Measurements from ENCODE around the gene PCDHAC1. TPM values are rescaled to one million over a fixed set of nuclear protein-coding genes. Genes with fewer than 3 reads are reported as not detected.

The PCDHAC1 gene
- total RNA-seq (2012; rRNA removed) (under 0.01 TPM in 1 of 2 replicates, not detected in the other), polyA plus RNA-seq (2012; rRNA removed) (not detected in 2 replicates), Bru-seq, nascent RNA (percentile 18 among the genes with signal in this experiment), BruChase-seq, experiment 1, labeled RNA remaining after a 6-hour chase (percentile 25 among the genes with signal in this experiment), BruChase-seq, experiment 2, labeled RNA remaining after a 2-hour chase (not detected)
- not detected in 2 replicates for polyA plus RNA-seq (2012; cell fraction: cytosol; rRNA removed)
- polyA plus RNA-seq (2012; cell fraction: nucleus; rRNA removed; ENCODE audit: low replicate concordance), result not detected in 2 replicates
- long read RNA-seq, result 0 reads

DNA sequence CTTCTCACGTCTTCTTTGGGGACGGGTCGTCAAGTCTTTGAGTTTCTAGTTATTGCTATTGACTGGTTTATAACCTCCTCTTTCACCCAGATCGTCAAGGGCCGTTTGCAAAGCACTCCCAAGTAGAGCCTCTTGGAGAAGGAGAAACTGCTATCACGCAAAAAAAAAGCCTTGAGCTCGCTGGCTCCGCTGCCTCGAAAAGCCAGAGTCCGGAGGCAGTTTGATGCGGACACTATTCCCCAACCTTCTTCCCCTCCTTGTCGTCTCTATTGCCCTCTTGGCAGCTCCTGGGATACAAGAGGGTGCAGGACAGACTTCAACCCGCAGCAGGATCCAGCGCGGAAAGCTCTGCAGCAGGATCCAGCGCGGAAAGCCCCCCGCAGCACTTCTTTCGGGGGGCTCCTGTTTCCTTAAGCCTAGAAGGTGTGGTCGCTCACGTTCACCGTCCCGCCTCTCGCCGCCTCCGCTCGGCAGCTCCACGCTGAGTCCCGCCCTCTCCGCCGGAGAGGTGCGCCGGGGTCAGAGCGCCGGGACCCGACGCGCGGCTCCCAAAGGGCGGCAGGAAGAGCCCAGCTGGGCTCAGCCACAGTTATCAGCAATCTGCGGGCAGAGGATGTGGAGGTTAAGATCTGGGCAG lies at the start of gene PCDHAC1:
Gene PCDHAC1, plus strand, starts transcription at position 494 of the 637 bp plus-strand sequence. CDS start 594 bp downstream, outside the sequence.
- peak within 1 kb of the TSS; percentile 21; the same call in 1 of the 2 replicates for H3K4me3 ChIP-seq (ENCODE audit: insufficient read depth, low read depth, low read length)
- H2AFZ ChIP-seq (replicated peaks; ENCODE audit: low read length, poor library complexity), result peak within 1 kb of the TSS; percentile 72
- CTCF ChIA-PET, result no interaction called here
- no peak within 1 kb of the TSS for H3K9ac ChIP-seq (ENCODE audit: low read depth, low read length)
- no peak for DNase-seq
- no peak within 1 kb of the TSS for H4K8ac ChIP-seq (ENCODE audit: low read depth in 2 of 2, low read length in 2 of 2)
- WGBS, 2 experiments (ENCODE audit: extremely low coverage in 2 of 2, insufficient read length in 1 of 2), result 6% methylated on average over 6 of the region's 41 CpGs; no CpG with 5 or more reads in 1 of the 2 experiments
- no peaks in the 10 kb centered on the region for H3K79me1 ChIP-seq (ENCODE audit: low read depth in 1 of 2, low read length in 2 of 2)
- H3K27ac ChIP-seq (ENCODE audit: insufficient read depth, low read length), result no peak within 1 kb of the TSS
- no peak within 1 kb of the TSS for H2BK15ac ChIP-seq (ENCODE audit: low read depth, low read length)
- no peak within 1 kb of the TSS for H4K91ac ChIP-seq (ENCODE audit: insufficient read depth, low read depth, low read length)
- H2BK20ac ChIP-seq (ENCODE audit: low read depth, low read length), result no peak within 1 kb of the TSS
- POLR2A ChIA-PET (ENCODE audit: unreplicated experiment), result no interaction called here
- no peak within 1 kb of the TSS for H3K23ac ChIP-seq (ENCODE audit: low read depth, low read length)
- H3K4ac ChIP-seq (ENCODE audit: low read depth, low read length), result no peak within 1 kb of the TSS
- no peaks in the 10 kb centered on the region for H3K27me3 ChIP-seq (ENCODE audit: control insufficient read depth, insufficient read depth, low read length)
- no TSS peak for BruUV-seq (replicated peaks)
- no peak for ATAC-seq (ENCODE audit: low read depth)
- no peak within 1 kb of the TSS for H2AK9ac ChIP-seq (replicated peaks; ENCODE audit: low read depth, low read length, poor library complexity)
- no peak within 1 kb of the TSS for H3K56ac ChIP-seq (ENCODE audit: extremely low read depth, insufficient read depth, low read length)
- in situ Hi-C loops (cut with MboI; ENCODE audit: low sequenced_read_pairs), result no loop called here
- H4K20me1 ChIP-seq (ENCODE audit: insufficient read depth, low read length), result no peaks in the 10 kb centered on the region
- dilution Hi-C loops (cut with HindIII; ENCODE audit: low sequenced_read_pairs, unreplicated experiment), result no loop called here
- H3K9me3 ChIP-seq (ENCODE audit: control insufficient read depth, insufficient read depth, low read length), result peaks cover 11% of the 10 kb centered on the region
- H3K14ac ChIP-seq (replicated peaks; ENCODE audit: low read depth, low read length), result no peak within 1 kb of the TSS
- no peak within 1 kb of the TSS for H2BK5ac ChIP-seq (ENCODE audit: low read depth, low read length, poor library complexity, severe bottlenecking)
- H3K4me1 ChIP-seq (ENCODE audit: control insufficient read depth, insufficient read depth, low read length), result no peaks in the 10 kb centered on the region
- H2BK120ac ChIP-seq (ENCODE audit: low read depth, low read length), result no peak within 1 kb of the TSS
- no peak within 1 kb of the TSS for H3K18ac ChIP-seq (ENCODE audit: low read depth, low read length)
- TF ChIP-seq USF2 (IDR thresholded peaks at IDR 0.05; ENCODE audit: low read depth, low read length), result no peak
- no peak for TF ChIP-seq FOS (IDR thresholded peaks at IDR 0.05; ENCODE audit: low read depth, low read length)
- TF ChIP-seq MAZ (IDR thresholded peaks at IDR 0.05; ENCODE audit: borderline replicate concordance, low read depth, low read length), result no peak
- no peak for TF ChIP-seq ELK1 (IDR thresholded peaks at IDR 0.05; ENCODE audit: borderline replicate concordance, low read depth, low read length)
- TF ChIP-seq MAFK (IDR thresholded peaks at IDR 0.05; ENCODE audit: low read depth, low read length), result no peak
- no peak for TF ChIP-seq CHD1 (IDR thresholded peaks at IDR 0.05; ENCODE audit: low read depth, low read length)
- no peak for TF ChIP-seq RCOR1 (IDR thresholded peaks at IDR 0.05; ENCODE audit: insufficient replicate concordance, low read length)
- TF ChIP-seq, protein P1, sequence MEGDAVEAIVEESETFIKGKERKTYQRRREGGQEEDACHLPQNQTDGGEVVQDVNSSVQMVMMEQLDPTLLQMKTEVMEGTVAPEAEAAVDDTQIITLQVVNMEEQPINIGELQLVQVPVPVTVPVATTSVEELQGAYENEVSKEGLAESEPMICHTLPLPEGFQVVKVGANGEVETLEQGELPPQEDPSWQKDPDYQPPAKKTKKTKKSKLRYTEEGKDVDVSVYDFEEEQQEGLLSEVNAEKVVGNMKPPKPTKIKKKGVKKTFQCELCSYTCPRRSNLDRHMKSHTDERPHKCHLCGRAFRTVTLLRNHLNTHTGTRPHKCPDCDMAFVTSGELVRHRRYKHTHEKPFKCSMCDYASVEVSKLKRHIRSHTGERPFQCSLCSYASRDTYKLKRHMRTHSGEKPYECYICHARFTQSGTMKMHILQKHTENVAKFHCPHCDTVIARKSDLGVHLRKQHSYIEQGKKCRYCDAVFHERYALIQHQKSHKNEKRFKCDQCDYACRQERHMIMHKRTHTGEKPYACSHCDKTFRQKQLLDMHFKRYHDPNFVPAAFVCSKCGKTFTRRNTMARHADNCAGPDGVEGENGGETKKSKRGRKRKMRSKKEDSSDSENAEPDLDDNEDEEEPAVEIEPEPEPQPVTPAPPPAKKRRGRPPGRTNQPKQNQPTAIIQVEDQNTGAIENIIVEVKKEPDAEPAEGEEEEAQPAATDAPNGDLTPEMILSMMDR (conservative IDR thresholded peaks at IDR 0.05; ENCODE audit: low read depth, low read length), result no peak
- TF ChIP-seq POLR2A (IDR thresholded peaks at IDR 0.05; ENCODE audit: low read depth, low read length), result no peak
- TF ChIP-seq RFX5 (IDR thresholded peaks at IDR 0.05; ENCODE audit: low read depth, low read length), result no peak
- no peak for TF ChIP-seq CEBPB (IDR thresholded peaks at IDR 0.05; ENCODE audit: low read depth, low read length)
- no peak within 1 kb of the TSS for H4K5ac ChIP-seq (ENCODE audit: low read depth, low read length)
- no peaks in the 10 kb centered on the region for H3K9me1 ChIP-seq (ENCODE audit: insufficient read depth, low read length)
- no peak within 1 kb of the TSS for H2AK5ac ChIP-seq (ENCODE audit: low read depth, low read length)
- H3K36me3 ChIP-seq (ENCODE audit: control insufficient read depth, insufficient read depth, low read length), result no peaks in the 10 kb centered on the region
- intact Hi-C loops (cut with micrococcal nuclease), result no loop called here
- peak within 1 kb of the TSS; percentile 64 for H3K4me2 ChIP-seq (ENCODE audit: low read depth, low read length)

All from IMR-90 (cell line).